ENCODE measurements around the gene ITGB5.

DNA sequence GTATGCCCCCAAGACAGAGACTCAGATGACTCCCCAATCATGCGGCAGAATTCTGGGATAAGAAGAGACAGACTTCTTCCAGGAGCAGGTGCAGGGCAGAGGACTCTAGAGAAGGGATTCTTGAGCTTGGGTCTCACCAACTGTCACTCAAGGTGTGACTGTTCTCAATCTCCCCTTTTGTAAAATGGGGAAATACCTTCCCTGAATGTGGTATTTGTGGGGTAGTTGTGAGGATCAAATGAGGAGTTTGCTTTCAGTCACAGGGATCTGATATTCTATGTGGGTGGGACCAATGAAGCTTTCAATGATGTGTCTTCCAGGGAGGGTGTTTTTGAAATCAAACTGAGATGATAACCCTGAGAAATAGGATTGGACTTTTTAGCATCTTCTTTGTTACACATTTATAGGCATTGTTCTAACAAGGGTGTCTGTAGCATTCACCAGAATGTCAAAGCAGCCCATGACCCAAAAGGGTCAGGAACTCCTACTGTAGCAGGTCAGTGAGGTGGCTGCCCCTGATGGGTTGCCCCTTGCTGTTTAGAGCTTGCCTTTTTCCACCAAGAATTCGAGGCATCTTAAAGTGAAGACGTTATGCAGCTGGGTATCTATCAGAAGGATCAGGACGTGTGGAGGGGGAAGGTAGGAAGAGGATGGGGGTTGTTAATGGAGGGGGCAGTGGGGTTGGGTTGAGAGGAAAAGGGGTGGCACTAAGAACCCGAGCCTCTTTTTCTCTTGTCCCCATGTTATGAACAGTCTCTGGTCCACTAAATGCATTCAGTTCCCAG is 128.1 kb downstream of the ITGB5 start:
- TF ChIP-seq, protein P1, sequence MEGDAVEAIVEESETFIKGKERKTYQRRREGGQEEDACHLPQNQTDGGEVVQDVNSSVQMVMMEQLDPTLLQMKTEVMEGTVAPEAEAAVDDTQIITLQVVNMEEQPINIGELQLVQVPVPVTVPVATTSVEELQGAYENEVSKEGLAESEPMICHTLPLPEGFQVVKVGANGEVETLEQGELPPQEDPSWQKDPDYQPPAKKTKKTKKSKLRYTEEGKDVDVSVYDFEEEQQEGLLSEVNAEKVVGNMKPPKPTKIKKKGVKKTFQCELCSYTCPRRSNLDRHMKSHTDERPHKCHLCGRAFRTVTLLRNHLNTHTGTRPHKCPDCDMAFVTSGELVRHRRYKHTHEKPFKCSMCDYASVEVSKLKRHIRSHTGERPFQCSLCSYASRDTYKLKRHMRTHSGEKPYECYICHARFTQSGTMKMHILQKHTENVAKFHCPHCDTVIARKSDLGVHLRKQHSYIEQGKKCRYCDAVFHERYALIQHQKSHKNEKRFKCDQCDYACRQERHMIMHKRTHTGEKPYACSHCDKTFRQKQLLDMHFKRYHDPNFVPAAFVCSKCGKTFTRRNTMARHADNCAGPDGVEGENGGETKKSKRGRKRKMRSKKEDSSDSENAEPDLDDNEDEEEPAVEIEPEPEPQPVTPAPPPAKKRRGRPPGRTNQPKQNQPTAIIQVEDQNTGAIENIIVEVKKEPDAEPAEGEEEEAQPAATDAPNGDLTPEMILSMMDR (IDR thresholded peaks at IDR 0.05), result no peak
- TF ChIP-seq POLR2A (IDR thresholded peaks at IDR 0.05), result no peak
- no peak for TF ChIP-seq POLR2AphosphoS5 (IDR thresholded peaks at IDR 0.05)
- TF ChIP-seq EP300 (IDR thresholded peaks at IDR 0.05), result no peak

Data from suprapubic skin (tissue), 4 donors.